ENCODE data around the gene PPP1R7.

GRCh38 chr2:241199286-241199685, 49.0 kb downstream of the PPP1R7 start:
- TF ChIP-seq POLR2A (IDR thresholded peaks at IDR 0.05; ENCODE audit: low read depth, low read length) = no peak
- TF ChIP-seq, protein P1, sequence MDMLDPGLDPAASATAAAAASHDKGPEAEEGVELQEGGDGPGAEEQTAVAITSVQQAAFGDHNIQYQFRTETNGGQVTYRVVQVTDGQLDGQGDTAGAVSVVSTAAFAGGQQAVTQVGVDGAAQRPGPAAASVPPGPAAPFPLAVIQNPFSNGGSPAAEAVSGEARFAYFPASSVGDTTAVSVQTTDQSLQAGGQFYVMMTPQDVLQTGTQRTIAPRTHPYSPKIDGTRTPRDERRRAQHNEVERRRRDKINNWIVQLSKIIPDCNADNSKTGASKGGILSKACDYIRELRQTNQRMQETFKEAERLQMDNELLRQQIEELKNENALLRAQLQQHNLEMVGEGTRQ (IDR thresholded peaks at IDR 0.05; ENCODE audit: low read depth, low read length) = no peak

Measured in IMR-90 (cell line).